ENCODE measurements around the gene LCE5A.
"Not testable (repeated sequence)": the region's sequence is repeated elsewhere in the genome, so short reads cannot be mapped to it uniquely, and the experiment has no call there.

Gene LCE5A

GRCh38 chr1:152516082-152516481, 5.5 kb downstream of the LCE5A start:
- no peak for DNase-seq (ENCODE audit: low read depth)

GRCh38 chr1:152517237-152517811, 6.7 kb downstream of the LCE5A start:
- DNase-seq (ENCODE audit: low read depth) = no peak

GRCh38 chr1:152519851-152520250, 9.2 kb downstream of the LCE5A start:
- DNase-seq (ENCODE audit: low read depth) = no peak

GRCh38 chr1:152520561-152521090, 10.0 kb downstream of the LCE5A start:
- DNase-seq (ENCODE audit: low read depth) = no peak

- DNase-seq (ENCODE audit: low read depth) = no peak
Measured at GRCh38 chr1:152525080-152525641, 14.6 kb downstream of the LCE5A start.

GRCh38 chr1:152533327-152533938, 22.8 kb downstream of the LCE5A start:
- no peak for DNase-seq (ENCODE audit: low read depth)

- DNase-seq (ENCODE audit: low read depth) = no peak
Measured at GRCh38 chr1:152535774-152536173, 25.2 kb downstream of the LCE5A start.

- no peak for DNase-seq (ENCODE audit: low read depth)
Measured at GRCh38 chr1:152537496-152537895, 26.9 kb downstream of the LCE5A start.

GRCh38 chr1:152539901-152540300, 29.3 kb downstream of the LCE5A start:
- no peak for DNase-seq (ENCODE audit: low read depth)

- no peak for DNase-seq (ENCODE audit: low read depth)
Measured at GRCh38 chr1:152543820-152544219, 33.2 kb downstream of the LCE5A start.

- DNase-seq (ENCODE audit: low read depth) = no peak
Measured at GRCh38 chr1:152546704-152547103, 36.1 kb downstream of the LCE5A start.

- DNase-seq (ENCODE audit: low read depth) = not testable (repeated sequence)
Measured at GRCh38 chr1:152548358-152548757, 37.8 kb downstream of the LCE5A start.

Data from stimulated activated CD8-positive, alpha-beta memory T cell treated with anti-CD3 and anti-CD28 coated beads, Interleukin-12 subunit alpha, Interleukin-12 subunit beta, amount 100 ng/mL, for 1 hour (primary cell).